ENCODE data around the gene RUSF1. TPM values are rescaled to one million over a fixed set of nuclear protein-coding genes. Genes with fewer than 3 reads are reported as not detected.
"Not testable (repeated sequence)": the region's sequence is repeated elsewhere in the genome, so short reads cannot be mapped to it uniquely, and the experiment has no call there.

The RUSF1 gene
- total RNA-seq (100 to 1,000 TPM in 2 of 5 experiments, 10 to 100 TPM in 3; 47.3 to 118 (median 89.5) TPM), polyA plus RNA-seq (10 to 100 TPM; 22.8 to 30.1 TPM), total RNA-seq (69.6 reads per million, percentile 78 among the genes with 10 or more reads in this experiment)

- ChIA-PET POLR2A (interaction anchor here (0.6 to 2.9 kb wide), 17 partner anchors 20 to 434 kb away, joined by 3 to 22 read pairs (median 5); partner anchors contain the start of genes ARMC5, ZNF267, ZNF646 and ZNF668), CTCF (no interaction called here)
- Mint-ChIP-seq H3K27ac (peak within 1 kb of the TSS; percentile 93 to 98 (median 97)), H3K27me3 (no peaks in the 10 kb centered on the region), H3K4me3 (peak within 1 kb of the TSS; percentile 83 to 98 (median 92)), H3K36me3 (peaks cover 0 to 13% (median 3%) of the 10 kb centered on the region in 5 donors), H3K9me3 (peaks cover 0 to 8% (median 0%) of the 10 kb centered on the region in 11 donors), H3K4me1 (peaks cover 30 to 66% (median 53%) of the 10 kb centered on the region in 7 donors)
- no peaks in the 10 kb centered on the region for H3K9me3 ChIP-seq (ENCODE audit: control insufficient read depth in 2 of 3, low read length in 3 of 3)
- intact Hi-C loops (cut with micrococcal nuclease), result loop anchor here (1.0 to 5.0 kb wide), 12 partner anchors 19 to 434 kb away; partner anchors contain the start of genes ARMC5 (in 2 of the 2), KAT8 (in 1 of the 2), ZNF646 (in 1 of the 2) and ZNF668 (in 1 of the 2)
- peak within 1 kb of the TSS; percentile 93 for H3K27ac ChIP-seq (ENCODE audit: low read depth, low read length)
- H3K27me3 ChIP-seq (ENCODE audit: control insufficient read depth in 2 of 2, insufficient read depth in 2 of 2, low read length in 2 of 2), result no peaks in the 10 kb centered on the region
- ATAC-seq, result peak; percentile 93
- H3K36me3 ChIP-seq (ENCODE audit: control insufficient read depth in 2 of 3, insufficient read depth in 3 of 3, low read length in 3 of 3), result peaks cover 0 to 12% (median 0%) of the 10 kb centered on the region in 3 experiments
- peak within 1 kb of the TSS; percentile 77 for H3K4me3 ChIP-seq (ENCODE audit: low read length)
- peak; percentile 63 to 84 (median 77) for DNase-seq
- peaks cover 27% of the 10 kb centered on the region in 2 donors for H3K4me1 ChIP-seq (ENCODE audit: control insufficient read depth in 2 of 2, insufficient read depth in 2 of 2, low read length in 2 of 2)
Observed at GRCh38 chr16:31507929-31508705, at the start of gene RUSF1. TSS of gene RUSF1 (minus strand) at chr16:31508391. CDS start at chr16:31508373, 18 bp downstream.

GRCh38 chr16:31542763-31543162 lies 34.6 kb upstream of the RUSF1 start:
- Histone ChIP-seq H3K36me3 (ENCODE audit: control insufficient read depth in 2 of 3, insufficient read depth in 3 of 3, low read length in 3 of 3) (no peaks in the 10 kb centered on the region), H3K9me3 (ENCODE audit: control insufficient read depth in 2 of 3, low read length in 3 of 3) (peaks cover 0 to 6% (median 0%) of the 10 kb centered on the region in 3 experiments), H3K27me3 (ENCODE audit: control insufficient read depth in 2 of 2, insufficient read depth in 2 of 2, low read length in 2 of 2) (no peaks in the 10 kb centered on the region), H3K4me1 (ENCODE audit: control insufficient read depth in 2 of 2, insufficient read depth in 2 of 2, low read length in 2 of 2) (no peaks in the 10 kb centered on the region), H3K4me3 (ENCODE audit: low read length) (no peak overlapping the region), H3K27ac (ENCODE audit: low read depth, low read length) (no peak overlapping the region)
- no peak overlapping the region for H3K27ac Mint-ChIP-seq
- peaks cover 21 to 41% (median 28%) of the 10 kb centered on the region in 5 donors for H3K27me3 Mint-ChIP-seq
- H3K4me3 Mint-ChIP-seq, result no peak overlapping the region
- peaks cover 4 to 40% (median 19%) of the 10 kb centered on the region in 11 donors for H3K9me3 Mint-ChIP-seq
- DNase-seq (no peak), ATAC-seq (no peak)
- intact Hi-C loops (cut with micrococcal nuclease), result no loop called here
- peaks cover 0 to 6% (median 2%) of the 10 kb centered on the region in 7 donors for H3K4me1 Mint-ChIP-seq
- ChIA-PET CTCF (no interaction called here), POLR2A (no interaction called here)
- peaks cover 0 to 11% (median 4%) of the 10 kb centered on the region in 5 donors for H3K36me3 Mint-ChIP-seq

GRCh38 chr16:31539762-31540161 lies 31.6 kb upstream of the RUSF1 start:
- ATAC-seq; CTCF ChIA-PET; H3K27ac ChIP-seq (ENCODE audit: low read depth, low read length); DNase-seq; POLR2A ChIA-PET; H3K27me3 ChIP-seq (ENCODE audit: control insufficient read depth in 2 of 2, insufficient read depth in 2 of 2, low read length in 2 of 2); H3K4me1 ChIP-seq (ENCODE audit: control insufficient read depth in 2 of 2, insufficient read depth in 2 of 2, low read length in 2 of 2); H3K9me3 ChIP-seq (ENCODE audit: control insufficient read depth in 2 of 3, low read length in 3 of 3); H3K27ac Mint-ChIP-seq; H3K4me3 Mint-ChIP-seq; H3K36me3 ChIP-seq (ENCODE audit: control insufficient read depth in 2 of 3, insufficient read depth in 3 of 3, low read length in 3 of 3); H3K4me3 ChIP-seq (ENCODE audit: low read length): not testable (repeated sequence)
- Mint-ChIP-seq H3K27me3 (peaks cover 35 to 61% (median 41%) of the 10 kb centered on the region in 5 donors), H3K4me1 (peaks cover 0 to 11% (median 4%) of the 10 kb centered on the region in 7 donors), H3K9me3 (peaks cover 4 to 40% (median 17%) of the 10 kb centered on the region in 11 donors), H3K36me3 (peaks cover 0 to 11% (median 4%) of the 10 kb centered on the region in 5 donors)
- intact Hi-C loops (cut with micrococcal nuclease), result loop anchor here in 1 of 2 donors (10.0 kb wide), 1 partner anchor 115 kb away; no protein-coding TSS in a partner anchor

GRCh38 chr16:31538243-31538598 lies 30.0 kb upstream of the RUSF1 start:
- intact Hi-C loops (cut with micrococcal nuclease), result loop anchor here in 1 of 2 donors (10.0 kb wide), 1 partner anchor 117 kb away; no protein-coding TSS in a partner anchor
- Mint-ChIP-seq H3K4me3 (peak overlapping the region in 3 of 10 donors; percentile 36 to 52 (median 48)), H3K4me1 (peaks cover 0 to 11% (median 4%) of the 10 kb centered on the region in 7 donors), H3K27me3 (peaks cover 39 to 70% (median 48%) of the 10 kb centered on the region in 5 donors), H3K9me3 (peaks cover 0 to 34% (median 17%) of the 10 kb centered on the region in 11 donors), H3K36me3 (peaks cover 0 to 11% (median 4%) of the 10 kb centered on the region in 5 donors)
- H3K4me3 ChIP-seq (ENCODE audit: low read length); DNase-seq; H3K4me1 ChIP-seq (ENCODE audit: control insufficient read depth in 2 of 2, insufficient read depth in 2 of 2, low read length in 2 of 2); ATAC-seq; H3K27me3 ChIP-seq (ENCODE audit: control insufficient read depth in 2 of 2, insufficient read depth in 2 of 2, low read length in 2 of 2); CTCF ChIA-PET; H3K27ac ChIP-seq (ENCODE audit: low read depth, low read length); H3K27ac Mint-ChIP-seq; H3K36me3 ChIP-seq (ENCODE audit: control insufficient read depth in 2 of 3, insufficient read depth in 3 of 3, low read length in 3 of 3); POLR2A ChIA-PET; H3K9me3 ChIP-seq (ENCODE audit: control insufficient read depth in 2 of 3, low read length in 3 of 3): not testable (repeated sequence)

GRCh38 chr16:31537362-31538242 lies 29.4 kb upstream of the RUSF1 start:
- POLR2A ChIA-PET, result no interaction called here
- peaks cover 39 to 70% (median 48%) of the 10 kb centered on the region in 5 donors for H3K27me3 Mint-ChIP-seq
- H3K9me3 Mint-ChIP-seq, result peaks cover 0 to 30% (median 17%) of the 10 kb centered on the region in 11 donors
- peaks cover 0 to 11% (median 4%) of the 10 kb centered on the region in 7 donors for H3K4me1 Mint-ChIP-seq
- Histone ChIP-seq H3K4me3 (ENCODE audit: low read length) (no peak overlapping the region), H3K27ac (ENCODE audit: low read depth, low read length) (no peak overlapping the region), H3K36me3 (ENCODE audit: control insufficient read depth in 2 of 3, insufficient read depth in 3 of 3, low read length in 3 of 3) (no peaks in the 10 kb centered on the region), H3K9me3 (ENCODE audit: control insufficient read depth in 2 of 3, low read length in 3 of 3) (peaks cover 0 to 6% (median 0%) of the 10 kb centered on the region in 3 experiments), H3K4me1 (ENCODE audit: control insufficient read depth in 2 of 2, insufficient read depth in 2 of 2, low read length in 2 of 2) (no peaks in the 10 kb centered on the region), H3K27me3 (ENCODE audit: control insufficient read depth in 2 of 2, insufficient read depth in 2 of 2, low read length in 2 of 2) (peaks cover 0 to 5% of the 10 kb centered on the region in 2 donors)
- CTCF ChIA-PET, result no interaction called here
- intact Hi-C loops (cut with micrococcal nuclease), result loop anchor here in 1 of 2 donors (10.0 kb wide), 1 partner anchor 117 kb away; no protein-coding TSS in a partner anchor
- no peak for ATAC-seq
- H3K4me3 Mint-ChIP-seq, result peak overlapping the region in 8 of 10 donors; percentile 47 to 73 (median 62)
- H3K36me3 Mint-ChIP-seq, result peaks cover 0 to 11% (median 4%) of the 10 kb centered on the region in 5 donors
- H3K27ac Mint-ChIP-seq, result no peak overlapping the region
- no peak for DNase-seq

Measured in naive thymus-derived CD4-positive, alpha-beta T cell (primary cell).